Stimulated activated CD4-positive, alpha-beta T cell treated with anti-CD3 and anti-CD28 coated beads, Interleukin-2, amount 100 ng/mL, for 48 hours (primary cell): ENCODE data around the gene AGBL2.
A peak's percentile ranks its signal among the peaks of the same experiment; 100 is the strongest.
"Not testable (repeated sequence)": the region's sequence is repeated elsewhere in the genome, so short reads cannot be mapped to it uniquely, and the experiment has no call there.

Experiments
- DNase-seq, 2 donors: peaks; one replicate each; pipeline ENCODE4 v3.0.0-alpha.2; 2020

Gene AGBL2

GRCh38 chr11:47715082-47715669, at the start of gene AGBL2:
Gene AGBL2 (minus strand): TSS chr11:47715369. CDS start chr11:47714650, 719 bp downstream.
- peak; percentile 74 to 75 for DNase-seq

- not testable (repeated sequence) for DNase-seq
Observed at GRCh38 chr11:47759291-47759690, 44.1 kb upstream of the AGBL2 start.

GRCh38 chr11:47756208-47756607, 41.0 kb upstream of the AGBL2 start:
- DNase-seq = no peak

GRCh38 chr11:47750725-47751124, 35.6 kb upstream of the AGBL2 start:
- no peak for DNase-seq

GRCh38 chr11:47742494-47742893, 27.3 kb upstream of the AGBL2 start:
- DNase-seq = not testable (repeated sequence)

GRCh38 chr11:47737817-47738216, 22.6 kb upstream of the AGBL2 start:
- not testable (repeated sequence) for DNase-seq

- DNase-seq = no peak
Observed at GRCh38 chr11:47732271-47732670, 17.1 kb upstream of the AGBL2 start.

- DNase-seq = no peak
Observed at GRCh38 chr11:47731475-47731874, 16.3 kb upstream of the AGBL2 start.

- DNase-seq = no peak
Observed at GRCh38 chr11:47726878-47727514, 11.8 kb upstream of the AGBL2 start.

- no peak for DNase-seq
Observed at GRCh38 chr11:47726118-47726442, 10.9 kb upstream of the AGBL2 start.

GRCh38 chr11:47725442-47726117, 10.4 kb upstream of the AGBL2 start:
- no peak for DNase-seq

GRCh38 chr11:47724041-47724729, 9.0 kb upstream of the AGBL2 start:
- DNase-seq = no peak

GRCh38 chr11:47723041-47723440, 7.9 kb upstream of the AGBL2 start:
- DNase-seq = no peak

GRCh38 chr11:47720651-47721050, 5.5 kb upstream of the AGBL2 start:
- DNase-seq = no peak

GRCh38 chr11:47716692-47717091, 1.5 kb upstream of the AGBL2 start:
- DNase-seq = no peak

GRCh38 chr11:47714554-47715081, 551 bp downstream of the AGBL2 start:
- DNase-seq = peak in 1 of 2 donors; percentile 9

GRCh38 chr11:47711816-47712215, 3.4 kb downstream of the AGBL2 start:
- no peak for DNase-seq

GRCh38 chr11:47711225-47711624, 3.9 kb downstream of the AGBL2 start:
- DNase-seq = no peak

GRCh38 chr11:47707275-47707786, 7.8 kb downstream of the AGBL2 start:
- DNase-seq = not testable (repeated sequence)

- DNase-seq = no peak
Observed at GRCh38 chr11:47705721-47706120, 9.4 kb downstream of the AGBL2 start.

GRCh38 chr11:47691979-47692378, 23.2 kb downstream of the AGBL2 start:
- DNase-seq = no peak

GRCh38 chr11:47689480-47689879, 25.7 kb downstream of the AGBL2 start:
- no peak for DNase-seq

- DNase-seq = no peak
Observed at GRCh38 chr11:47688991-47689390, 26.2 kb downstream of the AGBL2 start.
